Activated CD4-positive, alpha-beta T cell treated with anti-CD3 and anti-CD28 coated beads for 24 hours (primary cell): Measurements from ENCODE around the gene CRADD.
"Not testable (repeated sequence)": the region's sequence is repeated elsewhere in the genome, so short reads cannot be mapped to it uniquely, and the experiment has no call there.

Experiments
- DNase-seq, 2 donors: peaks; one replicate each; pipeline ENCODE4 v3.0.0-alpha.2; 2020; ENCODE audit warnings: low read depth in 2 of 2

The CRADD gene

GRCh38 chr12:93782853-93783252 is 105.7 kb downstream of the CRADD start:
- DNase-seq, result no peak

GRCh38 chr12:93783832-93784231 is 106.7 kb downstream of the CRADD start:
- DNase-seq, result peak in 1 of 2 donors; percentile 37

- no peak for DNase-seq
These were observed 107.3 kb downstream of the CRADD start for GRCh38 chr12:93784339-93785086.

DNA sequence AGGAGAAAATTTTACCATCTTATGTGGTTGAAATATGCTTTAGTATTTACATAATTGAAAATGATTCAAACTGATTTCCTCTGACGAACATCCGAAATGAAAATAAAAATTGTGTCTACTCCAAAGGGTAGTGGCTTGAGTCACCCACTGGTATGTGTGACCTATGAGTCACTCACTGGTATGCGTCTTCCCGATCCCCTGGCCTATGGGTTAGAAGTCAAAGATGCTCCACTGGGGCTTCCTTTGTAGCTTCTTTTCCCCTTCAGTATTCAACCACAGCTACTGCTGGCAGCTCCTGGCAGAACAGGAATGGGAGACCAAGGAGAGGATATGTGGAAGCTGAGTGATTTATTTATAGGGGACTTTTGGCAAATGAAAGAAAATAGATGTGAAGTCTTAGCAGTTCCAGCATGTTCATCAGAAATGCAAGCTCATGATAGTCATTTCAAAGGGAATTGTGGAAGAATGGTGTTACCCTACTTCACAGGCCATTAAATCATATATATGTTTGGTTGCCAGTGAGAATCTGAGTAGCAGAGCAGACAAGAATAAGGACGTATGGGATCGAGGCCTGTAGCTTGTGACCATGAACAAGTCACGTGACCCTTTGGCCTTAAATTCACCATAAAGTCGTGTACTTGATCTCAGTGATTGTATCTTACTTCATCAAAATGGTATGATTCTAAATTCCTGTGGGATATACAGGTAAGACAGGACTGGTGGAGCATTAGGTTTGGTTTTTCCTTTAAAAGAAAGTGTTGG is 108.3 kb downstream of the CRADD start:
- peak in 1 of 2 donors; percentile 31 for DNase-seq

- DNase-seq, result no peak
These were observed 109.7 kb downstream of the CRADD start for GRCh38 chr12:93786656-93787397.

DNA sequence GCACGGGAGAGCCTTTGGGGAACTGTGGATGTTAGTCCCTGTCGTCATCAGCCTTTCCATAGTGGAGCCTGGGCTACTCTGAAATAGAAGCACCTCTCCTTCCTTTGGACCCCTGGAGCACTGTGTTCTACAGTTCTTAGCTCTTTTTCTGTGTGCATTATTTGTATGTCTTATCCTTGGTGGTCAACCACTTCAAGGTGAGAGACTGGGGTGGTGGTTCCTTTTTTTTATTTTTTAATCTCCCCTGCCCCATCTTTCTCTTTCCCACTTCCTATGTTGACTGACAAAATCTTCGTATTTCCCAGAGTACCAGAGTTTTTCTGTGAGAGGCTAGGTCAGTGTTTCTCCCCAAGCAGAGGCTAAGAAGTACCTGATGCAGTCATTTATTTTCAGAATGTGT is 111.7 kb downstream of the CRADD start:
- no peak for DNase-seq

GRCh38 chr12:93789767-93790166 is 112.6 kb downstream of the CRADD start:
- no peak for DNase-seq

GRCh38 chr12:93790472-93791152 is 113.4 kb downstream of the CRADD start:
- DNase-seq, result peak in 1 of 2 donors; percentile 17

DNA sequence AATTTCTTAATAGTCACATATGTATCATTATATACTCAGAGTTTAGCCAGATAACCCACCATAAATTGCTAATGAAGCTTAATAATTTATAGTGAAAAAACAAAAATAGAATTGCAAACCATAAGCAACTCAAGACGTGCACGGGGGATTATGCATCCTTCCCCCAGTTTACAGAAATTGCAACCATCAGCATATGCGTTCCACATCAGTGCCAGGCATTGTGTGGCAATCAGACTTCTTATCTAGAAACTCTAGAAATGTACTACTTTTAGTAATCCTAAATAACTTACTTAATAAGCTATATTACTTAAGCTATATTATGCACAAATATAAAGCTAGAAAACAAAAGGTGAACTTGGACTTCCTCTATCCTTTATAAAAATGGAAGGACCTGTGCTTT is 115.8 kb downstream of the CRADD start:
- no peak for DNase-seq

- no peak for DNase-seq
These were observed 116.8 kb downstream of the CRADD start for GRCh38 chr12:93793983-93794382.

- DNase-seq, result no peak
These were observed 117.6 kb downstream of the CRADD start for GRCh38 chr12:93794738-93795137.

GRCh38 chr12:93795352-93795751 is 118.2 kb downstream of the CRADD start:
- DNase-seq, result no peak

- no peak for DNase-seq
These were observed 119.6 kb downstream of the CRADD start for GRCh38 chr12:93796729-93797128.

DNA sequence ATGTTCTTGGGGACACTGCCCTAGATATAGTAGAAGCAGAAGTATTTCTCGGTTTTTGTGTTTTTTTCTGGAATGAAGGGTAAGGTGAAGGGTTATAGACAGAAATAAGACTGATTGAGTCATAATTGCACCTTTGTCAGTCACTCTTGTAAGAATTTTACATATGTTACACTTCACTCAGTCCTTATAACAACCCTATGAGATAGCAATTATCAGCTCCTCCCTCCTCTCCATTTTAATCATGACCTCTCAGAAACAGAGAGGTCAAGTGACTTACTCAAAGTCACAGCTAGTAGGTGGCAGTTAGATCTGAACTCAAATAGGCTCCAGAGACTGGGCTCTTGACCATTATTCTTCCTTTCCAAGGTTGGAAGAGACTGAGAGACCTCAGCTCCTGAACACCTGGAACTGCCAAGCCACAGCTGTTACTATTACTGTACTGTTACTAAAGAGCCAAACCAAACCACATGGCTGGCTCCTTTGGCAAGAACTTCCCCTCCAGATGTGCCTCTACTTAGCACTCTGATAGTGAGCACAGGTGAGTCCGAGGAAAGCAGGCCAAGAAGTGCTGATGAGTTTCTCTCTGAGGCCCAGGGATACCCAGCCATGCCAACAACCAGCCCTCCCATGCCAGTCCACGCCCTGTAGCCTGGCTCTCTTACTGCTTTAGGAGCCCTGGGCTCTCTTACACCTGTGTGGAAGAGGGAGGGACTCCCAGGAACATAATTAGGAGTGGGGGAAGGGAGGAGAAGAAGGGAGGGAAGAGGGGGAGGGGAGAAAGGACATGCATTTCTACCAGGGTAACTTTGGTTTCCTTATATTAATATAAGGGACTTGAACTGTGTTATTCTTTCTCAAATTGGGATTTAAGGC is 121.3 kb downstream of the CRADD start:
- DNase-seq, result no peak

GRCh38 chr12:93801666-93802065 is 124.5 kb downstream of the CRADD start:
- not testable (repeated sequence) for DNase-seq

DNA sequence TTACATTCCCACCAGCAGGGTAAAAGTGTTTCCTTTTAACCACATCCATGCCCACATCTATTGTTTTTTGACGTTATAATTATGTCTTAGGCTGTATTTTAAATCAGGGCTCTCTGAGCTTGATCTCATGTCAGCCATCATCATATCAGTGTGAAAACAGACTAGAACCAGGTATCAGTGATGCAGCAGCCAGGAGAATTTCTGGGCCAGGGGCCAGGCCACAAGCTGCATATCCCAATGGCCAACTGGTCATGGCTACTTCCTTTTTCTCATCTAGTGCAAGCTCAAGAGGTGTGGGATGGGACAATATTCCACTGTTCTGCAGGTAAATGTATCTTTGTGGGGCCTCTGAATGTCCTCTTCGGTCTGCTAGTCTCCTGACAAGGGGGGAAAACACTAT is 125.1 kb downstream of the CRADD start:
- DNase-seq, result no peak

GRCh38 chr12:93802698-93803423 is 125.7 kb downstream of the CRADD start:
- no peak for DNase-seq

- no peak for DNase-seq
These were observed 126.2 kb downstream of the CRADD start for GRCh38 chr12:93803424-93803807.

- no peak for DNase-seq
These were observed 127.4 kb downstream of the CRADD start for GRCh38 chr12:93804392-93805179.
